Stimulated activated CD8-positive, alpha-beta memory T cell treated with anti-CD3 and anti-CD28 coated beads, Interleukin-15, amount 100 ng/mL, for 4 hours (primary cell): ENCODE results near the gene MYL11.
"Not testable (repeated sequence)": the region's sequence is repeated elsewhere in the genome, so short reads cannot be mapped to it uniquely, and the experiment has no call there.

Experiments used
- DNase-seq, 2 donors: peaks; one replicate each; pipeline ENCODE4 v3.0.0-alpha.2; 2020; ENCODE audit warnings: low read depth in 2 of 2

The MYL11 gene

GRCh38 chr16:30374538-30374937 is at the start of gene MYL11:
Gene MYL11 (plus strand): TSS chr16:30374802. CDS start chr16:30374858, 56 bp downstream.
- DNase-seq: no peak

GRCh38 chr16:30334473-30334989 is 40.1 kb upstream of the MYL11 start:
- DNase-seq: peak; percentile 64 to 73

- peak; percentile 63 to 72 for DNase-seq
These were observed 39.5 kb upstream of the MYL11 start for GRCh38 chr16:30335028-30335597.

GRCh38 chr16:30335598-30336474 is 38.8 kb upstream of the MYL11 start:
- DNase-seq: no peak

- not testable (repeated sequence) for DNase-seq
These were observed 36.6 kb upstream of the MYL11 start for GRCh38 chr16:30337964-30338357.

GRCh38 chr16:30338715-30339114 is 35.9 kb upstream of the MYL11 start:
- DNase-seq: not testable (repeated sequence)

- no peak for DNase-seq
These were observed 34.0 kb upstream of the MYL11 start for GRCh38 chr16:30340621-30341020.

- not testable (repeated sequence) for DNase-seq
These were observed 32.6 kb upstream of the MYL11 start for GRCh38 chr16:30341971-30342370.

- DNase-seq: no peak
These were observed 31.7 kb upstream of the MYL11 start for GRCh38 chr16:30342751-30343490.

GRCh38 chr16:30343491-30343820 is 31.1 kb upstream of the MYL11 start:
- DNase-seq: not testable (repeated sequence)

- no peak for DNase-seq
These were observed 28.3 kb upstream of the MYL11 start for GRCh38 chr16:30346286-30346685.

- DNase-seq: no peak
These were observed 26.5 kb upstream of the MYL11 start for GRCh38 chr16:30348113-30348512.

- DNase-seq: no peak
These were observed 25.7 kb upstream of the MYL11 start for GRCh38 chr16:30348929-30349328.

- DNase-seq: no peak
These were observed 24.9 kb upstream of the MYL11 start for GRCh38 chr16:30349675-30350074.

- DNase-seq: no peak
These were observed 24.3 kb upstream of the MYL11 start for GRCh38 chr16:30350134-30350871.

GRCh38 chr16:30351001-30351441 is 23.6 kb upstream of the MYL11 start:
- DNase-seq: no peak

- no peak for DNase-seq
These were observed 22.8 kb upstream of the MYL11 start for GRCh38 chr16:30351586-30352419.

- no peak for DNase-seq
These were observed 21.9 kb upstream of the MYL11 start for GRCh38 chr16:30352488-30353401.

GRCh38 chr16:30353438-30354129 is 21.0 kb upstream of the MYL11 start:
- no peak for DNase-seq
